Gastrocnemius medialis (tissue), 4 donors: Measurements from ENCODE around the gene SEPHS1. TPM values are rescaled to one million over a fixed set of nuclear protein-coding genes. Genes with fewer than 3 reads are reported as not detected.
"Not testable (repeated sequence)": the region's sequence is repeated elsewhere in the genome, so short reads cannot be mapped to it uniquely, and the experiment has no call there.

ENCODE experiments used
- ATAC-seq, 2 donors: fragments of 150-250 bp; one replicate each; pipeline ENCODE4 v1.9.1; 2016
- DNase-seq, 2 donors: peaks; one replicate each; pipeline ENCODE4 v3.0.0-alpha.2; 2019
- H3K27ac ChIP-seq, 4 donors: fragments of 200-600 bp; sonication (generic); 1 replicate in 1 of 4; 2 replicates in 3 of 4; pipeline ENCODE4 v1.5.1; 2016 to 2018; ENCODE audit warnings: mild to moderate bottlenecking in 2 of 4, moderate library complexity in 1 of 4
- H3K27me3 ChIP-seq, 3 donors: fragments of 200-600 bp; sonication (generic) in 2 of 3; 1 replicate in 1 of 3; 2 replicates in 2 of 3; pipeline versions ENCODE4 v1.5.1 to v1.6.0; 2016 to 2019; ENCODE audit warnings: mild to moderate bottlenecking in 1 of 3, moderate library complexity in 1 of 3
- H3K36me3 ChIP-seq, 2 donors: fragments of 200-600 bp; sonication (generic) in 1 of 2; one replicate each; pipeline ENCODE4 v1.5.1; 2017 to 2018
- H3K4me1 ChIP-seq, 2 donors: fragments of 200-600 bp; sonication (generic) in 1 of 2; one replicate each; pipeline ENCODE4 v1.5.1; 2016 to 2017; ENCODE audit warnings: mild to moderate bottlenecking in 2 of 2
- H3K4me3 ChIP-seq, 4 donors: fragments of 200-600 bp; sonication (generic) in 3 of 4; 1 replicate in 1 of 4; 2 replicates in 3 of 4; pipeline ENCODE4 v1.5.1; 2016 to 2019; ENCODE audit warnings: mild to moderate bottlenecking in 2 of 4
- H3K9me3 ChIP-seq, 3 donors: fragments of 200-600 bp; sonication (generic) in 2 of 3; 1 replicate in 1 of 3; 2 replicates in 2 of 3; pipeline ENCODE4 v1.5.1; 2016 to 2019
- CTCF ChIP-seq, 5 experiments: fragments of 450-650 bp in 3 of 5; fragments of 200-600 bp in 2 of 5; sonication (generic) in 2 of 5; IDR thresholded peaks in 4 of 5; conservative IDR thresholded peaks in 1 of 5; 1 replicate in 4 of 5; 2 replicates in 1 of 5; pipeline ENCODE4 v1.5.1; 2016 to 2019; ENCODE audit warnings: antibody characterized with exemption in 5 of 5, mild to moderate bottlenecking in 3 of 5, moderate library complexity in 3 of 5
- POLR2A ChIP-seq, 2 donors: fragments of 450-650 bp; IDR thresholded peaks; one replicate each; pipeline ENCODE4 v1.6.1; 2017; ENCODE audit warnings: antibody characterized with exemption in 2 of 2, mild to moderate bottlenecking in 2 of 2, moderate library complexity in 2 of 2
- in situ Hi-C, 4 donors: fragments of 200-750 bp; cut with MboI; loops; one replicate each; pipeline versions ENCODE4 v1.15.0 to v1.8.0; 2017; ENCODE audit warnings: low sequenced_read_pairs in 4 of 4
- intact Hi-C: fragments of 100-400 bp; cut with DNase I; formaldehyde crosslinking; loops from one replicate; pipeline ENCODE4 v1.15.1; 2023; ENCODE audit warnings: low total_unique reads
- total RNA-seq, 4 donors: library from RNA; depleted of rRNA; stranded (reverse); fragments of >200 nt; gene quantifications; one replicate each; pipeline versions ENCODE4 v1.1.0 to v1.2.3, GENCODE V29; 2016

SEPHS1 gene
- total RNA-seq, 4 donors from 2014 or later = 22.4 to 29.7 (median 27.9) TPM

DNA sequence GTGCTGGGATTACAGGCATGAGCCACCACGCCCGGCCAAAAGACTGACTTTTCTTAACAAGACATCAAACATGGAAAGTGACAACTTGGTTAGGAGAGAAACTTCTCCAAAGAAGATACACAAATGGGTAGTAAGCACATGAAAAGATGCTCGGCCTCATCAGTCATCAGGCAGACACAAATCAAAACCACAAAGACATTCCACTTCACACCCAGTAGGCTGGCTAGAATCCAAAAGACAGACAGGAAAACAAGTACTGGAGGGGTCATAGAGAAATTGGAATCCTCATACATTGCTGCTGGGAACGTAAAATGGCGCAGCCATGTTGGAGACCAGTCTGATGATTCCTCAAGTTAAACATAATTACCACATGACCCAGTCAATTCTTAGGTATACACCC lies 16.4 kb downstream of the SEPHS1 start:
- Histone ChIP-seq H3K9me3 (no peaks in the 10 kb centered on the region), H3K4me1 (peaks cover 8 to 13% of the 10 kb centered on the region in 2 donors), H3K4me3 (no peak overlapping the region), H3K27me3 (no peaks in the 10 kb centered on the region), H3K36me3 (peaks cover 3 to 71% of the 10 kb centered on the region in 2 donors), H3K27ac (no peak overlapping the region)
- DNase-seq (no peak), ATAC-seq (no peak)
- in situ Hi-C loops (no loop called here), intact Hi-C loops (no loop called here)
- TF ChIP-seq POLR2A (IDR thresholded peaks at IDR 0.05) = no peak
- no peak for TF ChIP-seq CTCF (IDR thresholded peaks at IDR 0.05 in 4 of 5, conservative IDR thresholded peaks at IDR 0.05 in 1 of 5)

- Histone ChIP-seq H3K4me1 (peaks cover 8 to 13% of the 10 kb centered on the region in 2 donors), H3K36me3 (peaks cover 3 to 78% of the 10 kb centered on the region in 2 donors)
- intact Hi-C loops, in situ Hi-C loops, H3K9me3 ChIP-seq, H3K27ac ChIP-seq, ATAC-seq, H3K4me3 ChIP-seq, H3K27me3 ChIP-seq, DNase-seq: not testable (repeated sequence)
These were observed 17.1 kb downstream of the SEPHS1 start for GRCh38 chr10:13330980-13331379.

GRCh38 chr10:13329565-13329964 lies 18.5 kb downstream of the SEPHS1 start:
- Histone ChIP-seq H3K27ac (no peak overlapping the region), H3K36me3 (peaks cover 3 to 76% of the 10 kb centered on the region in 2 donors), H3K27me3 (no peaks in the 10 kb centered on the region), H3K9me3 (no peaks in the 10 kb centered on the region), H3K4me1 (peaks cover 8 to 13% of the 10 kb centered on the region in 2 donors), H3K4me3 (no peak overlapping the region)
- DNase-seq = no peak
- intact Hi-C loops = no loop called here
- no peak for ATAC-seq
- in situ Hi-C loops = no loop called here
- TF ChIP-seq POLR2A (IDR thresholded peaks at IDR 0.05) (no peak), CTCF (IDR thresholded peaks at IDR 0.05 in 4 of 5, conservative IDR thresholded peaks at IDR 0.05 in 1 of 5) (no peak)

- DNase-seq (no peak), ATAC-seq (no peak)
- TF ChIP-seq CTCF (IDR thresholded peaks at IDR 0.05 in 4 of 5, conservative IDR thresholded peaks at IDR 0.05 in 1 of 5) (no peak), POLR2A (IDR thresholded peaks at IDR 0.05) (no peak)
- Histone ChIP-seq H3K27me3 (no peaks in the 10 kb centered on the region), H3K4me3 (no peak overlapping the region), H3K4me1 (peaks cover 8 to 13% of the 10 kb centered on the region in 2 donors), H3K9me3 (no peaks in the 10 kb centered on the region), H3K27ac (no peak overlapping the region), H3K36me3 (peaks cover 3 to 81% of the 10 kb centered on the region in 2 donors)
- in situ Hi-C loops = no loop called here
- intact Hi-C loops = no loop called here
These were observed 19.5 kb downstream of the SEPHS1 start for GRCh38 chr10:13328613-13329012.

DNA sequence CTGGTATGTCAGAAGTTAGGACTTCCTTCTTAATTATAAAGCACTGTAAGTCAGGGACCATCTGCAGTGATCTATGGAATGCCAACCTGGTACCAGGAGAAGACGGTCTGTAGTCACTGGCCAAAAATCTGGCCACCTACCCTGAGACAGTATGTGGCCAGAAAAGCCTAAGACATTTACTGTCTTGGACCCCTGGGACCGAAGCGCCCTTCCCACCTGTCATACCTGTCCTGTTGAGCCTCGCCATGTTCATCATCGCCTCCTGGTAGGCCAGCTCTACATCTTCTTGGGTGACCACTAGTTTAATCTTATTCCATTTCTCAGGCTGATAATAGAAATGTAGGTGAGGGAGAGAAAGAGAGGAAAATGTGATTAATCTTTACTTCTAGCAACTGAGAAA lies 20.0 kb downstream of the SEPHS1 start:
- DNase-seq (no peak), ATAC-seq (no peak)
- in situ Hi-C loops (no loop called here), intact Hi-C loops (no loop called here)
- Histone ChIP-seq H3K27ac (peak overlapping the region in 3 of 4 donors; percentile 2 to 47 (median 27)), H3K4me3 (no peak overlapping the region), H3K27me3 (no peaks in the 10 kb centered on the region), H3K9me3 (no peaks in the 10 kb centered on the region), H3K36me3 (peaks cover 3 to 81% of the 10 kb centered on the region in 2 donors), H3K4me1 (peaks cover 8 to 13% of the 10 kb centered on the region in 2 donors)
- TF ChIP-seq POLR2A (IDR thresholded peaks at IDR 0.05) (no peak), CTCF (IDR thresholded peaks at IDR 0.05 in 4 of 5, conservative IDR thresholded peaks at IDR 0.05 in 1 of 5) (no peak)
